T-cell (primary cell): Measurements from ENCODE around the gene MCU. TPM values are rescaled to one million over a fixed set of nuclear protein-coding genes. Genes with fewer than 3 reads are reported as not detected.

Source experiments
- ATAC-seq, 4 experiments: fragments of 200-7000 bp in 3 of 4; fragments of 150-1000 bp in 1 of 4; cut with Tn5 transposase; replicated peaks in 1 of 4; 1 replicate in 3 of 4; 2 replicates in 1 of 4; pipeline ENCODE4 v1.10.0; 2021; ENCODE audit warnings: moderate library complexity in 3 of 4, mild to moderate bottlenecking in 2 of 4, moderate number of reproducible peaks in 1 of 4
- CTCF ChIA-PET, 2 donors: fragments of 300-600 bp; sonication (Branson Sonifier 250); formaldehyde crosslinking; loops; one replicate each; lab custom pipeline; 2022; ENCODE audit warnings: antibody characterized with exemption in 2 of 2; lab: Charles Lee
- POLR2A ChIA-PET, 2 donors: fragments of 300-600 bp; sonication (Branson Sonifier 250); formaldehyde crosslinking; loops; one replicate each; lab custom pipeline; 2022; ENCODE audit warnings: antibody characterized with exemption in 2 of 2; lab: Charles Lee
- DNase-seq, 35 experiments: peaks; one replicate each; pipeline versions ENCODE4 v3.0.0 to v3.0.0-alpha.2; 2013 to 2023
- H3K27ac ChIP-seq: one replicate; pipeline ENCODE4 v1.5.1; 2013; ENCODE audit warnings: low read length
- H3K27me3 ChIP-seq, 2 experiments: replicated peaks in 1 of 2; 1 replicate in 1 of 2; 2 replicates in 1 of 2; pipeline versions ENCODE4 v1.6.1 to v1.7.0; 2013; ENCODE audit warnings: low read length in 1 of 2, mixed read lengths in 1 of 2; ENCODE audit not compliant: control insufficient read depth in 2 of 2, insufficient read depth in 2 of 2; ENCODE audit errors: extremely low read depth in 1 of 2
- H3K36me3 ChIP-seq, 2 donors: 1 replicate in 1 of 2; 2 replicates in 1 of 2; pipeline versions ENCODE4 v1.6.1 to v1.7.0; 2013; ENCODE audit warnings: low read length in 1 of 2; ENCODE audit not compliant: control insufficient read depth in 2 of 2, insufficient read depth in 1 of 2; ENCODE audit errors: extremely low read depth in 1 of 2
- H3K4me1 ChIP-seq, 2 experiments: 1 replicate in 1 of 2; 2 replicates in 1 of 2; pipeline versions ENCODE4 v1.6.1 to v1.7.0; 2013; ENCODE audit warnings: low read length in 2 of 2, mixed read lengths in 1 of 2; ENCODE audit not compliant: insufficient read depth in 2 of 2, control insufficient read depth in 1 of 2; ENCODE audit errors: extremely low read depth in 1 of 2
- H3K4me3 ChIP-seq, 2 donors: 1 replicate in 1 of 2; 2 replicates in 1 of 2; pipeline versions ENCODE4 v1.5.1 to v1.7.0; 2013; ENCODE audit warnings: mild to moderate bottlenecking in 2 of 2, low read length in 1 of 2, moderate library complexity in 1 of 2; ENCODE audit not compliant: control insufficient read depth in 1 of 2; ENCODE audit errors: extremely low read depth in 1 of 2
- H3K9me3 ChIP-seq: 2 replicates; pipeline ENCODE4 v1.7.0; 2013
- H3K27ac Mint-ChIP-seq, 2 donors: one replicate each; pipeline ENCODE4 v1.8.0; 2020 to 2021; ENCODE audit warnings: mild to moderate bottlenecking in 2 of 2, mixed read lengths in 2 of 2
- H3K27me3 Mint-ChIP-seq, 2 donors: one replicate each; pipeline ENCODE4 v1.8.0; 2021 to 2022; ENCODE audit warnings: mixed read lengths in 2 of 2
- H3K36me3 Mint-ChIP-seq: one replicate; pipeline ENCODE4 v1.8.0; 2021; ENCODE audit warnings: mixed read lengths
- H3K4me1 Mint-ChIP-seq, 3 donors: one replicate each; pipeline ENCODE4 v1.8.0; 2020 to 2022; ENCODE audit warnings: mixed read lengths in 3 of 3, mild to moderate bottlenecking in 1 of 3
- H3K4me3 Mint-ChIP-seq, 3 donors: one replicate each; pipeline ENCODE4 v1.8.0; 2020 to 2022; ENCODE audit warnings: mild to moderate bottlenecking in 3 of 3, mixed read lengths in 3 of 3, moderate library complexity in 3 of 3
- H3K9me3 Mint-ChIP-seq, 3 donors: one replicate each; pipeline ENCODE4 v1.8.0; 2020 to 2022; ENCODE audit warnings: mixed read lengths in 3 of 3
- WGBS: methylation state at CpG from one replicate; pipeline ENCODE4 v1.1.5; 2013; ENCODE audit warnings: missing lambda C conversion rate; ENCODE audit not compliant: insufficient coverage; 5-methylcytosine and 5-hydroxymethylcytosine counted together
- total RNA-seq, 35 experiments: library from RNA in 6 of 35; stranded (reverse) in 6 of 35; fragments of 120-200 nt in 1 of 35; gene quantifications; one replicate each; pipeline versions ENCODE4 v1.2.1 to v1.2.4 and lab custom pipeline; 2013 to 2026

Gene MCU
- total RNA-seq, 5 donors from 2014 or later (not counting 1 experiment from before 2014, with no cell fraction given) = 10.1 to 13.6 (median 11.6) TPM

GRCh38 chr10:72801263-72801868 lies 109.4 kb downstream of the MCU start:
- Histone ChIP-seq H3K4me1 (peaks cover 0 to 3% of the 10 kb centered on the region in 2 experiments), H3K27me3 (no peaks in the 10 kb centered on the region), H3K4me3 (no peak overlapping the region), H3K36me3 (no peaks in the 10 kb centered on the region), H3K27ac (peak overlapping the region; percentile 29), H3K9me3 (no peaks in the 10 kb centered on the region)
- Mint-ChIP-seq H3K27me3 (no peaks in the 10 kb centered on the region), H3K36me3 (peaks cover 4% of the 10 kb centered on the region), H3K9me3 (no peaks in the 10 kb centered on the region), H3K27ac (peak overlapping the region; percentile 71 to 78), H3K4me3 (no peak overlapping the region), H3K4me1 (peaks cover 12 to 25% (median 23%) of the 10 kb centered on the region in 3 donors)
- peak in 1 of 35 experiments; percentile 3 for DNase-seq
- ATAC-seq = peak in 3 of 4 experiments; percentile 23 to 41 (median 39)
- POLR2A ChIA-PET = no interaction called here
- CTCF ChIA-PET = no interaction called here
- WGBS = 100% methylated on average over 1 of the region's 5 CpGs

GRCh38 chr10:72802332-72802731 lies 110.4 kb downstream of the MCU start:
- Mint-ChIP-seq H3K36me3 (peaks cover 4% of the 10 kb centered on the region), H3K27ac (no peak overlapping the region), H3K9me3 (no peaks in the 10 kb centered on the region), H3K4me3 (no peak overlapping the region), H3K27me3 (no peaks in the 10 kb centered on the region), H3K4me1 (peaks cover 12 to 25% (median 23%) of the 10 kb centered on the region in 3 donors)
- H3K4me3 ChIP-seq = no peak overlapping the region
- H3K27ac ChIP-seq = no peak overlapping the region
- peaks cover 0 to 3% of the 10 kb centered on the region in 2 experiments for H3K4me1 ChIP-seq
- ChIA-PET CTCF (no interaction called here), POLR2A (interaction anchor here in 1 of 2 donors (0.6 kb wide), 1 partner anchor 1714 kb away, joined by 3 read pairs; no protein-coding TSS in a partner anchor)
- no CpG with 5 or more reads among the region's 2 CpGs for WGBS
- DNase-seq (no peak), ATAC-seq (no peak)
- H3K9me3 ChIP-seq = no peaks in the 10 kb centered on the region
- no peaks in the 10 kb centered on the region for H3K36me3 ChIP-seq
- no peaks in the 10 kb centered on the region for H3K27me3 ChIP-seq

- H3K9me3 Mint-ChIP-seq = no peaks in the 10 kb centered on the region
- ChIA-PET CTCF (interaction anchor here in 1 of 2 donors (0.6 kb wide), 1 partner anchor 438 kb away, joined by 3 read pairs; no protein-coding TSS in a partner anchor), POLR2A (interaction anchor here in 1 of 2 donors (0.6 kb wide), 1 partner anchor 1715 kb away, joined by 3 read pairs; no protein-coding TSS in a partner anchor)
- H3K36me3 Mint-ChIP-seq = peaks cover 4% of the 10 kb centered on the region
- WGBS = no CpG with 5 or more reads among the region's 4 CpGs
- peaks cover 12 to 25% (median 23%) of the 10 kb centered on the region in 3 donors for H3K4me1 Mint-ChIP-seq
- no peaks in the 10 kb centered on the region for H3K27me3 Mint-ChIP-seq
- ATAC-seq (no peak), DNase-seq (no peak)
- Histone ChIP-seq H3K36me3 (no peaks in the 10 kb centered on the region), H3K27ac (no peak overlapping the region), H3K4me3 (no peak overlapping the region), H3K9me3 (no peaks in the 10 kb centered on the region), H3K4me1 (peaks cover 0 to 3% of the 10 kb centered on the region in 2 experiments), H3K27me3 (no peaks in the 10 kb centered on the region)
- H3K27ac Mint-ChIP-seq = no peak overlapping the region
- H3K4me3 Mint-ChIP-seq = no peak overlapping the region
Measured at GRCh38 chr10:72802763-72803505, 111.0 kb downstream of the MCU start.

GRCh38 chr10:72808001-72808400 lies 116.1 kb downstream of the MCU start:
- peaks cover 18% of the 10 kb centered on the region for H3K36me3 Mint-ChIP-seq
- H3K27me3 Mint-ChIP-seq = no peaks in the 10 kb centered on the region
- no peaks in the 10 kb centered on the region for H3K9me3 ChIP-seq
- H3K4me1 ChIP-seq = no peaks in the 10 kb centered on the region
- no peaks in the 10 kb centered on the region for H3K9me3 Mint-ChIP-seq
- no CpG with 5 or more reads among the region's 3 CpGs for WGBS
- ChIA-PET CTCF (interaction anchor here in 1 of 2 donors (1.5 kb wide), 1 partner anchor 26 kb away, joined by 6 read pairs; no protein-coding TSS in a partner anchor), POLR2A (interaction anchor here (0.5 to 0.7 kb wide), 2 partner anchors 49 to 97 kb away, joined by 6 to 12 read pairs; no protein-coding TSS in a partner anchor)
- peaks cover 0 to 4% (median 0%) of the 10 kb centered on the region in 3 donors for H3K4me1 Mint-ChIP-seq
- H3K27ac ChIP-seq = no peak overlapping the region
- no peaks in the 10 kb centered on the region for H3K27me3 ChIP-seq
- no peak for DNase-seq
- no peaks in the 10 kb centered on the region for H3K36me3 ChIP-seq
- no peak for ATAC-seq
- no peak overlapping the region for H3K4me3 Mint-ChIP-seq
- H3K4me3 ChIP-seq = no peak overlapping the region
- H3K27ac Mint-ChIP-seq = no peak overlapping the region

GRCh38 chr10:72809006-72809405 lies 117.1 kb downstream of the MCU start:
- ATAC-seq (no peak), DNase-seq (no peak)
- Histone ChIP-seq H3K9me3 (no peaks in the 10 kb centered on the region), H3K27ac (no peak overlapping the region), H3K4me3 (no peak overlapping the region), H3K27me3 (no peaks in the 10 kb centered on the region), H3K36me3 (no peaks in the 10 kb centered on the region), H3K4me1 (no peaks in the 10 kb centered on the region)
- peaks cover 18% of the 10 kb centered on the region for H3K36me3 Mint-ChIP-seq
- WGBS = no CpG with 5 or more reads among the region's 1 CpG
- ChIA-PET POLR2A (no interaction called here), CTCF (no interaction called here)
- no peaks in the 10 kb centered on the region for H3K27me3 Mint-ChIP-seq
- H3K4me3 Mint-ChIP-seq = no peak overlapping the region
- no peak overlapping the region for H3K27ac Mint-ChIP-seq
- H3K9me3 Mint-ChIP-seq = no peaks in the 10 kb centered on the region
- H3K4me1 Mint-ChIP-seq = no peaks in the 10 kb centered on the region

GRCh38 chr10:72810976-72811375 lies 119.0 kb downstream of the MCU start:
- H3K9me3 ChIP-seq = no peaks in the 10 kb centered on the region
- ChIA-PET POLR2A (no interaction called here), CTCF (no interaction called here)
- Mint-ChIP-seq H3K27me3 (no peaks in the 10 kb centered on the region), H3K27ac (no peak overlapping the region), H3K4me1 (no peaks in the 10 kb centered on the region), H3K9me3 (no peaks in the 10 kb centered on the region), H3K4me3 (no peak overlapping the region), H3K36me3 (peaks cover 14% of the 10 kb centered on the region)
- H3K4me3 ChIP-seq = no peak overlapping the region
- no peak for ATAC-seq
- H3K27me3 ChIP-seq = no peaks in the 10 kb centered on the region
- no peaks in the 10 kb centered on the region for H3K4me1 ChIP-seq
- no peak overlapping the region for H3K27ac ChIP-seq
- WGBS = 100% methylated on average over 2 of the region's 5 CpGs
- no peaks in the 10 kb centered on the region for H3K36me3 ChIP-seq
- DNase-seq = no peak
